Fibroblast of skin of right quadriceps (primary cell): Measurements from ENCODE around the gene SPON2.
A peak's percentile ranks its signal among the peaks of the same experiment; 100 is the strongest.

ENCODE experiments used
- DNase-seq: peaks from one replicate; pipeline ENCODE4 v3.0.0-alpha.2; 2013

SPON2 gene

GRCh38 chr4:1172228-1172851 is at the start of gene SPON2:
TSS of gene SPON2 (minus strand) at chr4:1172583.
- no peak for DNase-seq

- DNase-seq = no peak
Measured at GRCh38 chr4:1221155-1221870, 48.9 kb upstream of the SPON2 start.

- DNase-seq = no peak
Measured at GRCh38 chr4:1220566-1220965, 48.2 kb upstream of the SPON2 start.

GRCh38 chr4:1219566-1219950 is 47.2 kb upstream of the SPON2 start:
- no peak for DNase-seq

- no peak for DNase-seq
Measured at GRCh38 chr4:1218634-1219565, 46.5 kb upstream of the SPON2 start.

GRCh38 chr4:1217366-1217765 is 45.0 kb upstream of the SPON2 start:
- DNase-seq = no peak

- DNase-seq = no peak
Measured at GRCh38 chr4:1216869-1217294, 44.5 kb upstream of the SPON2 start.

GRCh38 chr4:1216076-1216614 is 43.8 kb upstream of the SPON2 start:
- no peak for DNase-seq

GRCh38 chr4:1215141-1216075 is 43.0 kb upstream of the SPON2 start:
- DNase-seq = no peak

- no peak for DNase-seq
Measured at GRCh38 chr4:1214101-1215095, 42.0 kb upstream of the SPON2 start.

- DNase-seq = no peak
Measured at GRCh38 chr4:1213336-1213995, 41.1 kb upstream of the SPON2 start.

- DNase-seq = no peak
Measured at GRCh38 chr4:1212546-1213335, 40.4 kb upstream of the SPON2 start.

GRCh38 chr4:1211891-1212545 is 39.6 kb upstream of the SPON2 start:
- DNase-seq = no peak

GRCh38 chr4:1211371-1211770 is 39.0 kb upstream of the SPON2 start:
- DNase-seq = no peak

GRCh38 chr4:1210971-1211370 is 38.6 kb upstream of the SPON2 start:
- no peak for DNase-seq

GRCh38 chr4:1210241-1210841 is 38.0 kb upstream of the SPON2 start:
- DNase-seq = no peak

GRCh38 chr4:1209821-1210220 is 37.4 kb upstream of the SPON2 start:
- DNase-seq = peak; percentile 29

- no peak for DNase-seq
Measured at GRCh38 chr4:1208970-1209704, 36.8 kb upstream of the SPON2 start.
